ENCODE results near the gene WDR45B. TPM values are rescaled to one million over a fixed set of nuclear protein-coding genes. Genes with fewer than 3 reads are reported as not detected.

Gene WDR45B
- total and polyA plus RNA-seq, 7 donors, result 51.7 to 70.1 (median 66.8) TPM

DNA sequence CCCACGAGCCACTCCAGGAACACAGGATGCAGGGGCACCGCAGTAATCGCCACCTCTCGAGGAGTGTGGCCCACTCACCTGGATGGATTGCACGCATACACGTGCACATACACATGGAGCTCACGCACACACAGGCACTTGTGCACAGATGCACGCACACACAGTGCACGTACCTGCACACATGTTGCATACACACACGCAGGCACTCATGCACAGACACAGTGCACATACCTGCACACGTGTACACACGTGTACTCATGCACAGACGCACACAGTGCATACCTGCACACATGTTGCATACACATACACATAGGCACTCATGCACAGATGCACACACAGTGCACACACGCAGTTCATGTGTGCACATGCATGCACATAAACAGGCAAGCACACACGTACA is 11.6 kb upstream of the WDR45B start:
- no peak overlapping the region for H3K27ac ChIP-seq
- no peak overlapping the region for H3K4me3 ChIP-seq
- DNase-seq, result no peak
- no peaks in the 10 kb centered on the region for H3K9me3 ChIP-seq
- TF ChIP-seq POLR2A (IDR thresholded peaks at IDR 0.05), result no peak
- no peak for TF ChIP-seq POLR2AphosphoS5 (IDR thresholded peaks at IDR 0.05)
- no peak for TF ChIP-seq CTCF (IDR thresholded peaks at IDR 0.05)
- TF ChIP-seq EP300 (IDR thresholded peaks at IDR 0.05), result no peak
- intact Hi-C loops (cut with DNase I), result no loop called here
- H3K27me3 ChIP-seq, result no peaks in the 10 kb centered on the region
- H3K36me3 ChIP-seq, result peaks cover 0 to 49% (median 2%) of the 10 kb centered on the region in 4 donors
- no peaks in the 10 kb centered on the region for H3K4me1 ChIP-seq
- 93 to 98% methylated on average over 15 of the region's 15 CpGs for WGBS, 2 donors

DNA sequence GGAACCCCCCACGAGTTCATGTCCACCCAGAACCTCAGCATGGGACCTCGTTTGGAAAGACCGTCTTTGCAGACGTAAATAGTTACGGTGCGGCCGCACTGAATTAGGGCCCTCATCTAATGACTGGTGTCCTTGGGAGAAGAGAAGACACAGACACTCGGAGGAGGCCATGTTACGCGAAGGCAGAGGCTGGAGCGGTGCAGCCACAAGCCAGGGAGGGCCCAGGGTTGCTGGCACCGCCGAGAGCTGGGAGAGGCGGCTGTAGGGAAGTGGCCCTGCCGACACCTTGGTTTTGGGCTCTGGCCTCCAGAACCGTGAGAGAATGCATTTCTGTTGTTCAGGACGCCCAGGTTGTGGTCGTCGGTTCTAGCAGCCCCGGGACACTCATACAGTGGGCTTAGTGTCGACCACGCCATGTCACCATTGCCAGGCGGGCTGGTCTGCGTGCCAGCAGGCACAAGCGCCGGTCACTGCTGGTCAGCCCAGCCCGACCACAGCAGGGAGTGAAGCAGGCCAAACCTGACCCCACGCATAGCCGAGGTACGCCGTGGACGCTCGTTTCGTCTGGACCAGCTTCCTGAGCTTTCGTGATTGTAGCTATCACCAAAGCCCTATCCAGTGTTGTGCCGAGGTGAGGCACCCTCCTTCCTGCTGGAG is 10.7 kb upstream of the WDR45B start:
- 95 to 96% methylated on average over 36 of the region's 36 CpGs for WGBS, 2 donors
- no peak for DNase-seq
- Histone ChIP-seq H3K36me3 (peaks cover 0 to 49% (median 2%) of the 10 kb centered on the region in 4 donors), H3K4me3 (no peak overlapping the region), H3K27ac (no peak overlapping the region), H3K9me3 (no peaks in the 10 kb centered on the region), H3K27me3 (no peaks in the 10 kb centered on the region), H3K4me1 (no peaks in the 10 kb centered on the region)
- TF ChIP-seq EP300 (IDR thresholded peaks at IDR 0.05) (no peak), POLR2A (IDR thresholded peaks at IDR 0.05) (no peak), POLR2AphosphoS5 (IDR thresholded peaks at IDR 0.05) (no peak), CTCF (IDR thresholded peaks at IDR 0.05) (no peak)
- intact Hi-C loops (cut with DNase I), result no loop called here

DNA sequence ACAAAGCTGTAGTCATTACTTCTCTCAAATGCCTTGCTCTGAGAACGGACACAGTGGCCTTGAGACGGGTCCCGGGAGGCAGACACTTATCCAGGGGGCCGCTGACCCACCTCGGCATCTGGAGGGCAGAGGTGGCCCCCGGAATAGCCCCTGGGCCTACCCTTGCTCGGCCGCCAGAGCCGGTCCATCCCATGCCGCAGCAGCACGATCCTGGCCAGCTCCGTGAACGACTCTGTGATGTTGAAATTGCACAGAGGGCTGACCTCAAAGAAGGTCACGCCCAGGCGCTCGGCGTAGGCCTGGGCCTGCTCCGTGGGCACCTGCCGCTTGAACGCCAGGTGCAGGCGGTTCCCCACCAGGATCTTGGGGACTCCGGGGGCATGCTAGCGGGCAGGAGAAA is 10.1 kb upstream of the WDR45B start:
- DNase-seq, result no peak
- Histone ChIP-seq H3K4me1 (no peaks in the 10 kb centered on the region), H3K9me3 (no peaks in the 10 kb centered on the region), H3K36me3 (peaks cover 0 to 49% (median 2%) of the 10 kb centered on the region in 4 donors), H3K27ac (no peak overlapping the region), H3K27me3 (no peaks in the 10 kb centered on the region), H3K4me3 (no peak overlapping the region)
- 96 to 98% methylated on average over 23 of the region's 23 CpGs for WGBS, 2 donors
- TF ChIP-seq POLR2A (IDR thresholded peaks at IDR 0.05), result no peak
- no peak for TF ChIP-seq POLR2AphosphoS5 (IDR thresholded peaks at IDR 0.05)
- TF ChIP-seq EP300 (IDR thresholded peaks at IDR 0.05), result no peak
- no peak for TF ChIP-seq CTCF (IDR thresholded peaks at IDR 0.05)
- intact Hi-C loops (cut with DNase I), result no loop called here

DNA sequence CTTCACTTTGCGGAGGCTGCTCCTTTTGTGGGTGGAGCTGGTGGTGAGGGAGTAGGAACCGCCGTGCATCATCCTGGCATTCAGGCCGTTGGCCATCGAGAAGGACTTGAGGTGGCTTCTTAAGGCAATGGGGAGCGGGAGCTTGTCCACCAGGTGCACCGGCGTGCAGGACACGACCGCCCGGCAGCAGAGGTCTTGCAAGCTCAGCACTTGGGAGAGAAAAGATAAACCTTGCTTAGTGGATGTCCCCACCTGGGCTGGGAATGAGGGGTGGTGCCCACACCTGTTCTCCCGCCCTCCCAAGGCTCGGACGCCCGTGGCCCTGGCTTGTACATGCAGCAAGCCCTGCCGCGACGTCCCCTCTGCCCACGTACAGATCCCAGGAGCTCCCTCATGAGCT is 9.7 kb upstream of the WDR45B start:
- Histone ChIP-seq H3K9me3 (no peaks in the 10 kb centered on the region), H3K4me3 (no peak overlapping the region), H3K27ac (no peak overlapping the region), H3K36me3 (peaks cover 0 to 49% (median 2%) of the 10 kb centered on the region in 4 donors), H3K4me1 (no peaks in the 10 kb centered on the region), H3K27me3 (no peaks in the 10 kb centered on the region)
- intact Hi-C loops (cut with DNase I), result no loop called here
- TF ChIP-seq POLR2A (IDR thresholded peaks at IDR 0.05) (no peak), CTCF (IDR thresholded peaks at IDR 0.05) (no peak), EP300 (IDR thresholded peaks at IDR 0.05) (no peak), POLR2AphosphoS5 (IDR thresholded peaks at IDR 0.05) (no peak)
- no peak for DNase-seq
- 94 to 96% methylated on average over 19 of the region's 19 CpGs for WGBS, 2 donors

- intact Hi-C loops (cut with DNase I), result no loop called here
- no peak for DNase-seq
- H3K9me3 ChIP-seq, result no peaks in the 10 kb centered on the region
- H3K4me1 ChIP-seq, result no peaks in the 10 kb centered on the region
- no peaks in the 10 kb centered on the region for H3K27me3 ChIP-seq
- H3K36me3 ChIP-seq, result peaks cover 0 to 49% (median 2%) of the 10 kb centered on the region in 4 donors
- 92 to 93% methylated on average over 16 of the region's 16 CpGs for WGBS, 2 donors
- no peak overlapping the region for H3K4me3 ChIP-seq
- no peak overlapping the region for H3K27ac ChIP-seq
- no peak for TF ChIP-seq EP300 (IDR thresholded peaks at IDR 0.05)
- no peak for TF ChIP-seq POLR2AphosphoS5 (IDR thresholded peaks at IDR 0.05)
- no peak for TF ChIP-seq POLR2A (IDR thresholded peaks at IDR 0.05)
- TF ChIP-seq CTCF (IDR thresholded peaks at IDR 0.05), result no peak
Measured at GRCh38 chr17:82656266-82656665, 8.0 kb upstream of the WDR45B start.

Measured in sigmoid colon (tissue), 7 donors.